GM21825 (cell line): ENCODE data around the gene TMEM8B.
"Not testable (repeated sequence)": the region's sequence is repeated elsewhere in the genome, so short reads cannot be mapped to it uniquely, and the experiment has no call there.

Source experiments
- ATAC-seq: cut with Tn5 transposase; IDR thresholded peaks from one replicate; pipeline ENCODE4 v1.9.1; 2021; ENCODE audit warnings: mild to moderate bottlenecking, moderate library complexity; ENCODE audit not compliant: unreplicated experiment

The TMEM8B gene

GRCh38 chr9:35905912-35906679 is 77.1 kb downstream of the TMEM8B start, which contains the start of gene HRCT1:
Gene HRCT1 (plus strand): TSS chr9:35906202. CDS start chr9:35906288, 86 bp downstream.
- no peak for ATAC-seq

DNA sequence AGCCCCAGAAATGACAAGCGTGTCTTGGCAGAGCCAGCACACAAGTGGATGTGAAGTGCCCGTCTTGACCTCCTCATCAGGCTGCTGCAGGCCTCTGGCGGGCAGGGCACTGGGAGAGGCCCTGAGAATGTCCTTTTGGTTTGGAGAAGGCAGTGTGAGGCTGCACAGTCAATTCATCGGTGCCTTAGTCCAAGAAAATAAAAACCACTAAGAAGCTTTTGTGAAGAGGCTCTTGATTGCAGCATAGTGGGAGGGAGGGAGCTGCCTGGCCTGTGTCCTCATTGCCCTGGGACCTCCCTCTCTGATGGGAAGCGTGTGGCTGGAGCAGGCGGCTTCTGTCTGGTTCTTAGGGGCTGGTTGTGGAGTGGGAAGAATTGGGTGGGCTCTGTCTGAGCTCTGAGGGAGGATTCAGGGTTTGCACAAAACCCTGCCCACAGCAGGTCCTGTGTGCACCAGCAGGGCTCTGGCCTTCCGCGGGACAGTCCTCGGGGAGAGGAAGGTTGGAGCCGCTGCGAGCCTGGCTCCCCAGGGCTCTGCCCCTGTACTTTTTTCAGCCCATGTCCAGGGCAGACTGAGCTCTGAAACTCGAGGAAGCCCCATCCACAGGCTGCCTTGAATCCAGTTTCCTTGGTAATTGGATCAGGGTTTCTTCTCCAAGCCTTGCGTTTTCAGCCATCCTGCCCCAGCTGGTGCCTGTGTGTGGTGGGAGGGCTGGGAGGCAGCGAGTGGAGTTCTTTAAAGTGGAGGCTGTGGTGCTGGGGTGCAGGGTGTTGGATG is 78.1 kb downstream of the TMEM8B start:
- ATAC-seq = no peak

GRCh38 chr9:35907711-35908503 is 78.9 kb downstream of the TMEM8B start:
- ATAC-seq = no peak

DNA sequence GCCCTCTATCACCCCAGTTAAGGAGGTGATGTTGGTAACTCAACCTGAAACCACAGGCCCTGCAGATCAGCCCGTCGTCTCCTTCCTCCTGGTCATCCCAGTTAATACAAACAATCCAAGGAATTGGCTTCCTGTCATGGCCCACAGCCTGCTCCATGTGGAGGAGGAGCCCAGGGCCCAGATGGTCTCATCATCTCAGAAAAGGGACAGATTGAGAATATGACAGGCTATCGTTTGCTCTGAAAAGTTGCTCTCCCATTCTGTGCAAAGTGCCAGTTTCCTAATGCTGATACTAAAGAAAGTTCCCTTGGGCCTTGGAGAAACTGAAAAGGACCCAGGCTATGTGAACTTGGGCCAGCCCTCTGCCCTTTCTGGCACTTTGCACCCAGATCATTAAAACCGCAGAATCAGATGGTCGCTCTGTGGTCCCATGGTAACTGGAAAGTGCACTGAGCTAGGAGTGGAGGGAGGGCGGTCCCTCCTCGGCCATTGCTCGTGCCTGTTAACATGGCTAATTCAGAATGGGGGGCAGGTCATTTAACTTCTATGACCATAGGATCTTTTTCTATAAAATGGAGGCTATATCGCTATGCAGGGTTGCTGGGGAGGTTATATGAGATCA is 79.6 kb downstream of the TMEM8B start:
- no peak for ATAC-seq

- ATAC-seq = no peak
Measured at GRCh38 chr9:35909274-35909673, 80.2 kb downstream of the TMEM8B start, which contains the start of gene SPAAR. Gene SPAAR (plus strand): TSS chr9:35909490. CDS start chr9:35910464, 974 bp downstream.

DNA sequence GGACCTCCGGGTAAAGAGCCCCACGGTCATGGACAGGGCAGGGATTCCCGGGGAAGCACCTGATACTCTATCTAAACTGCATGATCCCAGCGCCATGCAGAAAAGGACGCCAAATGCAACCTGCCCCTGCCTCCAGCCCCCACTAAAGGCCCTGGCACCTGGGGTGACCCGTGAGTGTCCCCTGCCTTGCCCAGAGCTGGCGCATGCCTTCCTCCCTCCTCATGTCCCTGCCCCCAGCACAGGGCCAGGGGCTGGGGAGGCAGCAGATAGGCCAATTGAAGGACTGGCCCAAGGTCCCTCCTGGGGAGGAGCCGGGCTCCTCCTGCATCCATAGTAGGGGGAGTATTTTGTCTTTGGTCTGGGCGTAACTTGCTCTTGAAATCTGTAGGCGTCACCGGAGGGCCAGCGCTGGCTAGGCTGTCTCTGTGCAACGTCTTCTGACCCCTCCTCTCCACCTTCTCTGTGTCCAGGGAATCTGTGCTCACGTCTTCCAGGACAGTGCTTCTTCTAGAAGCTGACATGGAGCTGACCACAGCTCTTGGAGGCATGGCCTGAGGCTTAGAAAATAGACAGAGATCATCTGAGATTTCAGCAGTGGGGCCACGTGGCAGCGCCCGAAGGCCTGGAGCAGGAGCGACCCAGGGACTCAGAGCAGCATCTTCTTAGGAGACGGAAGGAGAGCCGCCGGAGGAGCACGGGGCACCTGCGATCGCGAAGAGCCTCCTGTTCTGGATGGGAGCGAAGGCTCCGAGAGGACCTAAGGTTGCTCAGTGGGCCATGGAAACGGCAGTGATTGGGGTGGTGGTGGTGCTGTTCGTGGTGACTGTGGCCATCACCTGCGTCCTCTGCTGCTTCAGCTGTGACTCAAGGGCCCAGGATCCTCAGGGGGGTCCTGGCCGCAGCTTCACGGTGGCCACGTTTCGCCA is 80.9 kb downstream of the TMEM8B start:
- ATAC-seq = no peak

- ATAC-seq = no peak
Measured at GRCh38 chr9:35910613-35911359, 81.8 kb downstream of the TMEM8B start.

- ATAC-seq = no peak
Measured at GRCh38 chr9:35911690-35912089, 82.7 kb downstream of the TMEM8B start.

DNA sequence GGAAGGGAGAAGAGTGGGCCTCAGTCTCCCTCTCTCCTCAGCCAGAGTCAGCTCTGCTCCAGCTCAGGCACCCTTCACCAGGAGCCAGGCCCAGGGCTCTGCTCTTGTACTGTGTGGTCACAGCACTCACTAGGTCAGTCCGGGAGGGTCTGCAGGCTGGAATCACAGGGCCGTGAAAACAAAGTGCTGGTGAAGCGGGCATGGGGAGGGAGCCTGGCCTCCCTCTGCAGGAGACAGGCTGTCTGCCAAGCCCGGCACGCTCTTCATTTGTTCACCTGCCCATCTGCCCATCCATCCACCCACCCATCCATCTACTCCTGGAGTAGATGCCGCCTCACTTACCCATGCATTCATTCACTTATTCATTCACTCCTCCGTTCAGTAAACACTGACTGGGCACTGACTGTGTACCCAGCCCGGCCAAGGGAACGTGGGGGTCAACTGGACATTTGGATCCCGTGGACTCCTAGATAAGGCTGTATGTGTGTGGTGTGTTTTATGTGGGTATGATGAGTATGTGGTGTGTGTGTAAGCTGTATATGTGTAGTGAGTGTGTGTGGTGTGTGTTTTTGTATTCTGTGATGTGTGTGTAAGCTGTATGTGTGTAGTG is 83.9 kb downstream of the TMEM8B start:
- no peak for ATAC-seq

GRCh38 chr9:35913429-35913828 is 84.4 kb downstream of the TMEM8B start:
- not testable (repeated sequence) for ATAC-seq

GRCh38 chr9:35914301-35914807 is 85.3 kb downstream of the TMEM8B start:
- ATAC-seq = no peak
